OCI-M2 (cell line): ENCODE data around the gene STX16.

Experiments used
- DNase-seq: peaks from one replicate; lab custom pipeline; 2025; ENCODE audit not compliant: unreplicated experiment; lab: John Stamatoyannopoulos, UW

Gene STX16

DNA sequence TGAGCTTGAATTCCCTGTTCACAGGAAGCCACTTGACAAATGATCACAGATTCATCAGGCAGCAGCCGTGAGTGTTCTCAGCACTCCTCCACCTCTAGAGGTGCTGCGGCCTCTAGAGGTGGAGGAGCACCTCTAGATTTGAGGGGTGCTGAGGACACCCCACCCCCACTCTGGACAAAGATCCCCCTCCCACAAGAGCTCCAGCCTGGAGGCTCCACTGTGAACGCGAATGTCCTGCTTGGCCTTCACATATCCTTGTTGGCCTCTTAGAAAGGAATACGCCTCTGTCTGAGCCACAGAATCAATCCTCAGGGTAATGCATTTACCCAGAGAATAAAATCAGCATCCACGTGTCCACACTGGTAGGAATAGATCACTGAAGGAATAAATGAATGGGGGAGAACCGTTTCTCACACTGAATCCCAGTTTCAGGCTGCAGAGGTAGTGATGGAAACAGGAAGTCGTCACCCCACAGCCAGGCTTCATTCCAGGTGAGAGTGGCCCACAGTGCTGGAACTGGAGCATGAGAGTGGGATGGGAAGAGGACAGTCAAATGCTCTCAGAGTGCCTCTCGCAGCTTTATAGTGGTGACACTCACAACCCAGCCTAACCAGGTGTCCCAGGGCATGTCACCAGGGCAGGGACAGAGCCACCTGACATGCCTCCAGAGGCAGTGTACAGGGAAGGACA is 58.1 kb downstream of the STX16 start:
- DNase-seq = no peak

DNA sequence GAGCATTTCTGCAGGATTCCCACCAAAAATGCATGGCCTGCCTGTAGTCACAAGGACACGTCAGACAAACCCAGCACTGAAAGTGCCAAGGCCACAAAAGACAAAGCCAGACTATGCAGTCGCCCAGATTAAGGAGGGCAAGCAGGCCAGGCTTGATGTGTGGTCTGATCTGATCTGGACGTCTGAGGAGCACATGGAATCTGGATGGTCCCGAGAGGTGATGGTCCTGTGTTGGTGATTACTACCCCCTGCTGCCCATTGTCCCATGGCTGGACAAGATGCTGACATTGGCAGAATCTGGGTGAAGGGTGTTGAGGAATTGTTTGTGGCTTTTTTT is 58.6 kb downstream of the STX16 start:
- no peak for DNase-seq

DNA sequence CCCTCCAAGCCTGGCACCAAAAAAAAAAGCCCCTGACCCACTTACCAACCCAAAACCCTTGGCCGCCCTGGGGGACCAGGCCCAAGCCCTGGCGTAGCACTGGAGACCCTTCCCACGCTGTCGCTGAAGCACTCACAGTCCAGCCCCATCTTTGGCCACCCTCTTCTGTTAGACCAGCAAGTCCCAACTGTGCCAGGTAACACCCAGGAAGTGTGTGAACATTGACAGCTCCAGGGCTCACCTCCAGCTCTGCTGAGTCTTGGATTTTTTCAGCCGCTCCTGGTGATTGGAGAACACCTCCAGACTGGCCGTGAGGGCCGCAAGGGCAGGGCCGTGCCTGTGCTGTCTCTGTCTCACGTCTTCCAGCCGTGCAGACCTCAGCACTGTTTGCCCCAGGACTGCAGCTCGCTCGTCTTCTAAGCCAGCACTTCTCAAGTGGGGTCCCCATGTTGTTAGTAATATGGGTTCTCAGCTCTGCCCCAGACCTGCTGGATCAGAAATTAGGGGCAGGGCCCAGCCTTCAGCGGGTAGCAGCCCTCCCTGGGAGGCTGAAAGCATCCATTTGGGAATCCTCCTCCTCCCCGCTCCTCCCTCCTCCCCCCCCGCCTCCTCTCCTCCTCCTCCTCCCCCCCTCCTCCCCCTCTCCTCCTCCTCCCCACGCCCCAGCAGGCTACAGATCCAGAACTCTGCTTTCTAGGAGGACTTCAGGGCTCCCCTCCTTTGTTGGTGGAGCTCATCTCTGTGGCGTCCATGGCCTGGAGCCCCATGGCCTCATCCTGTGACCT is 59.6 kb downstream of the STX16 start:
- DNase-seq = no peak

DNA sequence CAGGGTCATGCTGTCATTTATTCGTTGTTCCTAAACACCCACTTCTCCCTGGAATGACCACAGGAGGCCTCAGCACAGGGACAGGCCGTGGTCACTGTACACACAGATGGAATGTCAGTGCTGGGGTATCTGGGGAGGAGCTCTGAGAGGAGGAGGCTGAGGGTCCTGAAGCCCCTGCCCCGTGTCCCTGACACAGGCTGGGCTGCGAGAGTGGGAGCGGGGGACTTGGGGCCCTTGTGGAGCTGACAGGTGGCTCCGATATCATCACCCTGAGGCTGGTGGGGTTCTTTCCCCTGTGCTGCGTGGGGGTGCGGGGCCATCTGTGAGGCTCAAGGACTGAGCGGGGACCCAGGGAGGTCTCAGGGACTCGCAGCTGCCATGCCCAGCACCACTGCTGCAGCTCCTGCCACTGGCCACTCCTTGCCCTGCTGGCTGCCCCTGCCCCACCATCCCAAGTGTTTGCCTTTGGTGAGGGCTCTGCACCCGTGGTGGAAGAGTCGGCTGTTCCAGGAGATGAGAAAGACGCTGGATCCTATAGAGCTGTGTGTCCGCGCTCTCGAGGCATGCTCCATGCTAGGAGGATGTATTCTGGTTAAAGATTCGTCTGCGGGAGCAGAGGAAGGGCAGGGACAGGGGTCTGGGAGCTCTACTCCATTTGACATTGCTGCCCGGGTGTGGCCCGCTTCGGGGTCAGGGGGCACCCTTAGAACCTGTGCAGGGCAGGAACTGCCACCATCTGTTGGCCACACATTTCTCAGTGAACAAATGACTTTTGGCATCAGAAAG is 60.4 kb downstream of the STX16 start:
- no peak for DNase-seq

DNA sequence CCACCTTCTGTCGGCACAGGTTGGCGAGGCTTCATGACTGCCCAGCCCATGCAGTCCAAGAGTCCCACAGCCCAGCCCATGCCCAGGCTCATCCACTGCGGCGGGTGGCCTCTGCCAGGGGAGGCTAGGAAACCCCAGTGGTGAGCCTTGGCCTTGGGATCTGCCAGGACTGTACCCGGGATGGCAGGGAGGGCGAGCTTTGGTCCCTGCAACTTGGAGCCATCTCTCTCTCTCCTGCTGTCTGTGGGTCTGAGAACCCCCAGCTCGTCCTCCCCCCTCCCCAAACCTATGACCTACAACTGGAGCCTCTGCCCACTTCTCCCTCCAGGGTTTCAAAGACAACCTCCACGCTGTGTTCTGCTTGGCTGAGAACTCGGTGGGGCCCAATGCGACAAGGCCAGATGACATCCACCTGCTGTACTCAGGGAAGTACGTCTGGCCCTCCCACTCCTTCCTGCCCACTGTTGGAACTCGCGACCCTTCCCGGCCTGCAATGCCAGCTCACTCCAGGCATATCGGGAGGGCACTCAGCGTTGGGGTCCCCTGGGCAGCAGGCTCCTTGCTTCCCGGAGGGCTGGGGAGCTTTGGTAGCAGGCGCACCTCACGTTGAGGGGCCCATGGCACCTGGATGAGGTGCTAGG is 61.2 kb downstream of the STX16 start:
- DNase-seq = no peak

DNA sequence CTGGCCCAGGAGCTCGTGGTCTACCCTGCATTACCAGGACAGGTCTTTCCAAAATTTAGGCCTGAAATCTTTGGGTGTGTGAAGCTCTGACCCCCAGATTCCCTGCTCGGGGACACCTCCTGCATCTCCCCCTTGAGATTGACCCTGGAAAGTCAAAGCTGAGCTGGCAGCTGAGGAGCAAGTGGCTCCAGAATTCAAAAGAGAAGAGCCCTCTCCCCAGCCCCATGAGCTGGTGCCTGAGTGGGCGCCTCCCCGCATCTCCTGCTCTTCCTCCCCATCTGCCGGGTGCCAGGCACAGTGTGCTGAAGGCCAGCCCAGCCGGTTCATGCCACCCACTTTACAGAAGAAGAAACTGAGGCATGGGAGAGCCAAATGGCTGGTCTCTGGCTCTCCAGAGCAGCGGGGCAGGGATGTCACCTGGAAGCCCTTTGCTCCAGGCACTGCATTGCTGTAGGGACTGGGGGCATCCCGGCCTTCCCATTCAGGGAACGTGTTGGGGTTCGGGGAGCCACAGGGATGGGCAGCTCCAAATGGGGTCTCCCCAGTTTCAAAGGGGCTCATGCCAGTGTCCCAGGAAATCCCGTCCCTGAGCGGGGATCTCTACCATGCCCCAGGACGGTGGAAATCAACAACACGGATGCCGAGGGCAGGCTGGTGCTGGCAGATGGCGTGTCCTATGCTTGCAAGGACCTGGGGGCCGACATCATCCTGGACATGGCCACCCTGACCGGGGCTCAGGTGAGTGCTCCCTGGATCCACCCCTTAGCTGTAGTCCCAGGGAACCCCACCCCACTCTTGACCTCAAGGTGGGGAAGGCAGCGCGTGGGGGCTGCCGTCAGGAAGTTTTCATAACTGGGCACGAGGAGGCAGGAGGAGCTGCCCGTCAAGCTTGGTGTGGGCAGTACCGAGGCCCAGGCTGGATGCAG is 62.0 kb downstream of the STX16 start:
- no peak for DNase-seq

DNA sequence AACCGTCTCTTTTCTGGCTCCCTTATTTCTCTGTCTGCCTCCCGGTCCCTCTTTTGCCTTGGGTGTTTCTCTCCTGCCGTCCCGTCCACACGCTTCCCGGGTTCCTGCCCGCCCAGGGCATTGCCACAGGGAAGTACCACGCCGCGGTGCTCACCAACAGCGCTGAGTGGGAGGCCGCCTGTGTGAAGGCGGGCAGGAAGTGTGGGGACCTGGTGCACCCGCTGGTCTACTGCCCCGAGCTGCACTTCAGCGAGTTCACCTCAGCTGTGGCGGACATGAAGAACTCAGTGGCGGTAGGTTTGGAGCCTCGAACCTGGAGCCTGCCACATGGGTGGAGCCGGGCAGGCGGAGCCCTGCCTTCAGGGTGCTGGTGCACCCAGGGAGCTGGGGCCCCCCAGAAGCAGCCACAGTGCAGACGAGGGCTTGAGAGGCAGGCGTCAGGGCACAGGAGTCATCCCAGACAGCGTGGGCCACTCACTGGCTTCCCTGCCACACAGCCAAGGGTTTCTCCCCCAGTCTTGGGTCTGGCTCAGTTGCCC is 62.8 kb downstream of the STX16 start:
- no peak for DNase-seq

DNA sequence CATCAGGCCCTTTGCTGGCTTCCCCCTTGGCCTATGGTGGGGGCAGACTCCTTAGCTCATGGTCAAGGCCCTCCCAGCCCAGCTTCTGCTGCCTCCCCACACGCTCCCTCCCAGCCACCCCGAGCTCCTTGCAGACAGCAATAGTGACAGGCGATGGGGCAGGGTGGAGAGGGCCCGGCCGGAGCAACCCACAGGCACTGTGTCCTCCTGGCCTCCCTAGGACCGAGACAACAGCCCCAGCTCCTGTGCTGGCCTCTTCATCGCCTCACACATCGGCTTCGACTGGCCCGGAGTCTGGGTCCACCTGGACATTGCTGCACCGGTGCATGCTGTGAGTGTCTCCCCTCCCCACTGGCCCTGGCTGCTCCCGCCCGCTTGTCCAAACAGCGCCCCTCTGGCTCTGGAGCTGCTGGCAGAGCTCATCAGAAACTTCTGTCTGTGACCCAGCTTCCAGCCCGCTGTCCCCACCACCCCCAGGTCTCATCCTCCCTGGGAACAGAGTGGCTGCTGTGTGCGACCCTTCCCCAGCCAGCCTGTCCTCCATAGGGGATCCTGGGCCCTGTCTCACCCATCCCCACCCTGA is 63.3 kb downstream of the STX16 start:
- DNase-seq = no peak

DNA sequence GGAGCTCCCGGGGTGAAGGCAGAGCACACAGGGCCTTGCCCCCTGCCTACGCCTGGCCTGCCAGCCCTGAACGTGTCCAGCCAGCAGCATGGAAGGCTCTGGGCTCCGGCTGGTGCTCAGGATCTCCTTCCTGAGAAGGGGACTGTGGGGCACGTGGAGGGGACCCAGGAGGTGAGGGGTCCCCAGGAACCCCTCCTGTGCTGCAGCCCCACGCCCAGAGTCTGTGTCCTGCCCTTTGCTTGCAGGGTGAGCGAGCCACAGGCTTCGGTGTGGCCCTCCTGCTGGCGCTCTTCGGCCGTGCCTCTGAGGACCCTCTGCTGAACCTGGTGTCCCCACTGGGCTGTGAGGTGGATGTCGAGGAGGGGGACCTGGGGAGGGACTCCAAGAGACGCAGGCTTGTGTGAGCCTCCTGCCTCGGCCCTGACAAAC is 63.9 kb downstream of the STX16 start:
- DNase-seq = no peak

DNA sequence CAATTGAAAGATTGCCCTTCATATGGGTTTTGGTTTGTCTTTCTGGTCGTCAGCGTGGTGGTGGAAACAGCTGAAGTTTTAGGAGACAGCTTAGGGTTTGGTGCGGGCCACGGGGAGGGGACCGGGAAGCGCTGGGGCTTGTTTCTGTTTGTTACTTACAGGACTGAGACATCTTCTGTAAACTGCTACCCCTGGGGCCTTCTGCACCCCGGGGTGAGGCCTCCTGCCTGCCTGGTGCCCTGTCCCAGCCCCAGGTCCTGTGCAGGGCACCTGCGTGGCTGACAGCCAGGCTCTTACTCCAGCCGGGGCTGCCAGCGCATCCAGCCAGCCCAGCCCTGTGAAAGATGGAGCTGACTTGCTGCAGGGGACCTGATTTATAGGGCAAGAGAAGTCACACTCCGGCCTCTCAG is 64.3 kb downstream of the STX16 start:
- DNase-seq = no peak

DNA sequence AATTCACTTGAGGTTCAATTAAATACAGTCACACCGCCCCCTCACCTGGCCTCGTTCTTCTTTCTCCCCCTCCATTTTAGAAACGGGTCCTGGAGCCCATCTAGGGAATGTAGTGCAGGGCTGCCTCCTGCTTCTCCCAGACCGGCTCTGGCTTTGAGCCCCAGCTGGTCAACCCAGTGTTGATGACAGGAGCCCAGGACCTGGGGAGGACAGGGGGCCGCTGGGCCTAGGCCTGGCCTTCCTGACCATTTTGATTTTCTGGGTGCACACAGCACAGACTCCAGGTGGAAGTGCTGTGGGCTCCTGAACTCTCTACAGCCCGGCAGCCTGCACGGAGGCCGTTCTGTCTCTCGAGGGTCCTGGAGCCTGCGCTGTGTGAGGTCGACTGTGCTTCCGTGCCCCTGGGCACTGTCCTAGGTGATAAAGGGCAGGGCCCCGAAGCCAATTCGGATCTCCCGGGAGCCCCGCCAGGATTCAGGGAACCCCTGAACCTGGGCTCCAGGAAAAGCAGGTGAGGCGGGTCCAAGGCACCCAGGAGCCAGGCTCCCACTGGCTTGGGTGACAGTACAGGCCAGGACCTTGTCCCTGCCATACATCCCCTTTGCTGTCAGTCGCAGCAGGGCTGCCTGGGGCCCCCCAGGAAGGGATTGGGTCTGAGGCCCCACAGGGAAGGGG is 64.9 kb downstream of the STX16 start:
- no peak for DNase-seq

DNA sequence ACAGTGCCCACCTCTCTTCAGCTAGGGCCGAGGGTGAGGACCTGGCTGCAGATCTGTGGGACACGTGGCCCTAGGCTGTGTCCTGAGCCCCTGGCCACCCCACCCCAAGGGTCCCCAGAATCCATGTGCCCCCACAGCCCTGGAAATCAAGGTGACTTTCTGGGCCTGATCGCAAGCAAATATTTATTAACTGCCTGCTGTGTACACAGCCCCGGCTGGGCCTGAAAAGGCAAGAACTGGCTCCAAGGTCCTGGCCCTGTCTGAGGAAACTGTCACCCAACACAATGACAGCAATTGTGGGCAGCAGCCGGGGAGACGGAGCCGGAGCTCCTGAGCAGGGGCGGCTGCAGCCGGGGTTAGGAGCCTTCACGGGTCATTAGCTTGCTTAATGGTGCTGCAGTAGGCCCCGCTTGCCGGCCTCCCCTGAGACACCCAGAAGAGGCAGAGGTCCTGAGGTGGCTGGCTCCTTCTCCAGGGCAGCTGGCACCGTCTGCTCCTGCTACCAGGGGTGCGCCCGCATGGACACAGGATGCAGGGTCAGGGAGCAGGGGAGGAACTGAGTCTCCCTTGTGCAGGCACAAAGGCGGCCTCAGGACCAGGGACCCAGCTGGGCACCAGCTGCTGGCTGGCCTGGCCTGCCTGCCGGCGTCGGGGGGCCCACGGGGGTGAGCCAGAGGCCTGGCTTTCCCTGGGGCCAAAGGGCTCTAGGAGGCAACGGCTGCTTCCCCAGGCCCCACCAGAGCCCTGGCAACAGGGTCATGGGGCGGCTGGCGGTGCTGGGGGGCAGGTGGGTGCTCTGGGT is 65.6 kb downstream of the STX16 start:
- no peak for DNase-seq

DNA sequence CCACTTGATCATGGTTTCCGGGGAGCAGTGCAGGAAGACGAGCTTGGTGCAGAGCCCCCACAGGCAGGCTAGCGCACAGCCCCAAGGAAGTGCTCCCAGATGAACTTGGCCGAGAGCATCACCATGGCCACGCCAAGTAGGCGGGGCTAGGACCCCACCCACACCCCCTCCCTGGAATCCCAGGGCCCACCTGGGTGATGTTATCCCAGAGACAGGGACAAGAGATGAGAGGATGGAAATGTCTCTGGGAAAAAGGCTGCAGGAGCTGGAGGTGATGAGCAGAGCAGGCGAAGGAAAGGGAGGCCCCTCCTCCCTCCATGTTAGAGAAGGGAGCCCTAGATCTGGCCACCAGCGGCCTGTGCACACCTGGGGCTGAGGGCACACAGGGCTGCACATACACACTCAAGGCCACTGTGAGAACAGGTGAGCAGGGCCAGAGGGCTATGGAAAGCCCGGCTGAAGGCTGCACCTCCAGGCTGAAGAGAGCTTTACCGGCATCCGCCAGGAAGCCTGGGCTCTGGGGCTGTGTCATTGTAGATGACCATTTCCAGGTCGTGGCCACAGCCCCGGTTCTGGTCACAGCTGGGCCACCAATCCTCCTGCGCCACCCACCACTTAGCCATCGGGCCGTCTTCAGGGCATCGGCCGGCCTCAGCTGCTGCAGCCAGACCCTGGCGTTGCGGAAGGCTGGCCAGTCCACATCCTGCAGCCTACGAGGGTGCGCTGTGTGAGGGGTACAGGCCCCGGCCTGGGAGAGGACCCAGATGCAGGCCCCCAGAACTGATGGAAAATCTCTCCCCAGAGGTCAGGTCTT is 66.4 kb downstream of the STX16 start:
- no peak for DNase-seq

DNA sequence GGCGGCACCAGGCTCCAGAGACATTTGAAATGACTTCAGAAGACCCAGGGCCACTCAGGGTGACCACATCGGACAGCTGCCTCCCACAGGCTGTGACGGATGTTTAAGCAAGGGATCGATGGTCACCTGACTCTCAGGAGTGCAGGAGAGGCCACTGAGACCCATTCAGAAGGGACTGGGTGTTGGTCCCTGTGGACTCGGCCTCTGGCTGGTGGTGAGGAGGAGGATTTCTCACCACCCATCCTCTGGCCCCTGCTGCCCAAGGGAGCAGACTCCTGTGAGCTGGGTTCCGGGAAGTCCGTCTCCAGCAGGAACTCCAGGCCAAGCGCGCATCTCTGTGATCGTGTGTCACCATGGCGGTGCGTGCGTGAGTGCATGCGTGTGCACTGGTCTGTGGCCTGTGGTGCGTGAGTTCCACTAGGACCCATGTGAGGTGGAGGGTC is 67.1 kb downstream of the STX16 start:
- DNase-seq = no peak

DNA sequence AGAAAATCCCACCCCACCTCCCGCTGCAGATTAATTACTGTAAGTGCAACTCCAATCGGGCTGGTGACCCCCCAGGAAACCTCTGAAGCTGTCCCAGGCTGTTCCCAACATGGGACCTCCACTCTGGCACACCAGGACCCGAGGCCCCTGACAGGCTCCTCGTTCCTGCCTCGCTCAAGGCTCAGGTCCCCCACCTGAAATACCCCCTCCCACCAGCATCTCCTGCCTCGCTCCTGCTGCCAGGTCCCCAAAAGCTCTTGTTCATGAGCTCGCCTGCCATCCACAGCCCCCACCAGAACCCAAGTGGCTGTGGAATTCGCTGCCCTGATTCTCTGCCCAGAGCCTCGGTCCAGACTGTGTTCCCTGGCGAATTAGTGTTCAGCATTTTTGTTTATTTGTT is 67.6 kb downstream of the STX16 start:
- DNase-seq = no peak

DNA sequence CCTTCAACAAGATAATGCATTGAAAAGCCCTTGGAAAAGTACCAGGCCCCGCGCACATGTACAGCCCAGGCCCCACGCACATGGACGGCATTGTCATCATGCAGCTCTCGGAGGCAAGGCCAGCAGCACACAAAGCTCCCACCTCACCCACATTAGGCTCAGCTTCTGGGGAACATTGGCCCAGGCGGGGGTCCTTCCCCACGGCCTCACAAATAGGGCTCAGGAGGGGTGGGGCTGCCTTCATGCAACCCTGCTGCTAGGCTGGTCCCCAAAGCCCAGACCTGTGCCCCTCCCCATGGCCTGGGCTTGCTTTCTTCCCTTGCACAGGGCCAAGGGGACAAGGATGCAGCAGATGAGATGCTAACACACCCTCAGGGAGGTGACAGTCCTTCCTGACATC is 68.2 kb downstream of the STX16 start:
- no peak for DNase-seq

DNA sequence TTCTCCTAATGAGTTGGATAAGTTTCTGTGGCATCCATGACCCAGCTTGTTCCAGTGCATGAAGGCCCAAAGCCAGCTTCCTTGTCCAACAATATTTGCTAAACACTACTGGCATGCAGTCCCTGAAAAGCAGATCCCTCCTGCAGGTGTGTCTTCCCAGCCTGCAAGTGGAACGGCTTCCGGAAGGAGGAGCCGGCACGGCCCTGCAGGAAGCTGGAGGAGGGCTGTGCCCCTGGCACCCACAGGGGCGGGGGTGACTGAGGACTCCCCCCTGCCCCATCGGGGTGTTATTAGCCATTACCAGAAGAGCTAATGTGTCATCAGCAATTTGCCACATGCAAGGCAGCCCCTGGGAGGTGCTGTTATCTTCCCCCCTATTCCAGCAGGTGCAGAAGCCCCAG is 68.9 kb downstream of the STX16 start:
- no peak for DNase-seq

DNA sequence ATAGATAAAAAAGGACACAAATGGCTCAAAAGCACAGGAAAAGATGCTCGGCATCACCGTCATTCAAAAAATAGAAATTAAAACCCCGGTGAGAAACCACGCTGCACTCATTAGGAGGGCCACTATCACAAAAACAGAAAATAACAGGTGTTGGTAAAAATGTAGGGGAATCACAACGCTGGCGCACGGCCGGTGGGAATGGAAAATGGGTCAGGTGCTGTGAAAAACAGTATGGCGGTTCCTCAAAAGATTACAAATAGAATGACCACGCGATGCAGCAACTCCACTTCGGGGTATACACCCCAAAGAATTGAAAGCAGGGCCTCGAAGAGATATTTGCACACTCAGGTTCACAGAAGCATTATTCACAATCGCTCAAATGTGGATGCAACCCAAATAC is 69.8 kb downstream of the STX16 start:
- no peak for DNase-seq
